ENCODE results near the gene KCNQ1. TPM values are rescaled to one million over a fixed set of nuclear protein-coding genes. Genes with fewer than 3 reads are reported as not detected.

The KCNQ1 gene
- total and polyA plus RNA-seq, 2 experiments from 2014 or later: 0.45 to 0.87 TPM

GRCh38 chr11:2437516-2437915 is 7.3 kb upstream of the KCNQ1 start:
- H3K4me1 Mint-ChIP-seq: no peaks in the 10 kb centered on the region
- no peak overlapping the region for H3K4me3 ChIP-seq
- H3F3A ChIP-seq (replicated peaks; ENCODE audit: low read depth): no peaks in the 10 kb centered on the region
- H3K36me3 Mint-ChIP-seq (ENCODE audit: low read depth): no peaks in the 10 kb centered on the region
- no peak overlapping the region for H3K27ac ChIP-seq (ENCODE audit: low read depth)
- H3K4me1 ChIP-seq (ENCODE audit: insufficient read depth): no peaks in the 10 kb centered on the region
- H3K27ac Mint-ChIP-seq: no peak overlapping the region
- H3K27me3 ChIP-seq (ENCODE audit: insufficient read depth): peaks cover 14% of the 10 kb centered on the region
- no peak overlapping the region for H3K4me2 ChIP-seq
- no peaks in the 10 kb centered on the region for H3K9me3 Mint-ChIP-seq
- peaks cover 26% of the 10 kb centered on the region for H3K27me3 Mint-ChIP-seq (ENCODE audit: insufficient read depth, low read depth, poor library complexity)
- DNase-seq (ENCODE audit: low spot score) (no peak), ATAC-seq (no peak)
- TF ChIP-seq STAT1 (IDR thresholded peaks at IDR 0.05; ENCODE audit: unreplicated experiment): no peak
- no peak for TF ChIP-seq ZNF462 (CRISPR knock-in tag; IDR thresholded peaks at IDR 0.05)
- TF ChIP-seq NANOG (IDR thresholded peaks at IDR 0.05; ENCODE audit: borderline replicate concordance): no peak
- no peak for TF ChIP-seq EZH2 (IDR thresholded peaks at IDR 0.05; ENCODE audit: low read depth, unreplicated experiment)
- no peak for TF ChIP-seq CTCF (conservative IDR thresholded peaks at IDR 0.05; ENCODE audit: low read depth in 2 of 2)
- TF ChIP-seq ZNF331 (CRISPR knock-in tag; IDR thresholded peaks at IDR 0.05; ENCODE audit: low read depth): no peak
- no peak for TF ChIP-seq POLR2AphosphoS5 (IDR thresholded peaks at IDR 0.05; ENCODE audit: low read depth)
- TF ChIP-seq EZH2phosphoT487 (IDR thresholded peaks at IDR 0.05; ENCODE audit: unreplicated experiment): no peak
- no peak for TF ChIP-seq ETS1 (IDR thresholded peaks at IDR 0.05)
- TF ChIP-seq CREB1 (CRISPR knock-in tag; IDR thresholded peaks at IDR 0.05; ENCODE audit: low read depth): no peak
- no peak for TF ChIP-seq REST (IDR thresholded peaks at IDR 0.05; ENCODE audit: unreplicated experiment)
- no peak for TF ChIP-seq JUNB (IDR thresholded peaks at IDR 0.05; ENCODE audit: unreplicated experiment)
- TF ChIP-seq ZNF114 (CRISPR knock-in tag; IDR thresholded peaks at IDR 0.05): no peak
- no peak overlapping the region; the same call in 2 of the 3 replicates for H3K4me3 Mint-ChIP-seq
- no peaks in the 10 kb centered on the region for H3K36me3 ChIP-seq (ENCODE audit: insufficient read depth)
- no peaks in the 10 kb centered on the region for H3K79me2 ChIP-seq (replicated peaks; ENCODE audit: insufficient read depth)
- H2AFZ ChIP-seq: no peak overlapping the region
- H3K9me2 ChIP-seq (ENCODE audit: insufficient read depth): no peaks in the 10 kb centered on the region
- H4K20me1 ChIP-seq (replicated peaks; ENCODE audit: insufficient read depth): no peaks in the 10 kb centered on the region

Data from GM23338 (cell line).